ENCODE data around the gene ESPL1.

Gene ESPL1

DNA sequence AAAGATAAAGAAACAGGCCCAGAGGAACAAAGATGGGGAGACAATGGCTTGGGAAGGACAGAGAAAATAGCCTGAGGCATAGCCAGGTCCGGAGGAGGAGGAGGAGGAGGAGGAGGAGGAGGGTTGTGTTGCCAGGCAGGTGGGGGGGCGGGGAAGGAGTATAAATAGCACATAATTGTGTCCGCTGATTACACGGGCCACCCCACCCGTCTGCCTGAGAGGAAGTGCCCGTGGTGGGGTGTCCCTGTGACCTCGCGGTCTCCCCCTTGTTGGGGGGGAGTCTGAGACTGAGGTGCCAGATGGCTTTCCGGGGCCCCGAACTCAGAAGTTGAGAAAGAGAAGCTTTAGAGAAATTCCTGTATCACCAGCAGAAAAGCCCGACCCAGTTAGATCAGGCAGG is 69.9 kb downstream of the ESPL1 start:
- DNase-seq (ENCODE audit: low read depth), result no peak
- no peak overlapping the region for H3K4me3 ChIP-seq (ENCODE audit: low read depth, low read length)
- TF ChIP-seq, protein P1, sequence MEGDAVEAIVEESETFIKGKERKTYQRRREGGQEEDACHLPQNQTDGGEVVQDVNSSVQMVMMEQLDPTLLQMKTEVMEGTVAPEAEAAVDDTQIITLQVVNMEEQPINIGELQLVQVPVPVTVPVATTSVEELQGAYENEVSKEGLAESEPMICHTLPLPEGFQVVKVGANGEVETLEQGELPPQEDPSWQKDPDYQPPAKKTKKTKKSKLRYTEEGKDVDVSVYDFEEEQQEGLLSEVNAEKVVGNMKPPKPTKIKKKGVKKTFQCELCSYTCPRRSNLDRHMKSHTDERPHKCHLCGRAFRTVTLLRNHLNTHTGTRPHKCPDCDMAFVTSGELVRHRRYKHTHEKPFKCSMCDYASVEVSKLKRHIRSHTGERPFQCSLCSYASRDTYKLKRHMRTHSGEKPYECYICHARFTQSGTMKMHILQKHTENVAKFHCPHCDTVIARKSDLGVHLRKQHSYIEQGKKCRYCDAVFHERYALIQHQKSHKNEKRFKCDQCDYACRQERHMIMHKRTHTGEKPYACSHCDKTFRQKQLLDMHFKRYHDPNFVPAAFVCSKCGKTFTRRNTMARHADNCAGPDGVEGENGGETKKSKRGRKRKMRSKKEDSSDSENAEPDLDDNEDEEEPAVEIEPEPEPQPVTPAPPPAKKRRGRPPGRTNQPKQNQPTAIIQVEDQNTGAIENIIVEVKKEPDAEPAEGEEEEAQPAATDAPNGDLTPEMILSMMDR (IDR thresholded peaks at IDR 0.05; ENCODE audit: low read depth, low read length, missing control alignments), result no peak

DNA sequence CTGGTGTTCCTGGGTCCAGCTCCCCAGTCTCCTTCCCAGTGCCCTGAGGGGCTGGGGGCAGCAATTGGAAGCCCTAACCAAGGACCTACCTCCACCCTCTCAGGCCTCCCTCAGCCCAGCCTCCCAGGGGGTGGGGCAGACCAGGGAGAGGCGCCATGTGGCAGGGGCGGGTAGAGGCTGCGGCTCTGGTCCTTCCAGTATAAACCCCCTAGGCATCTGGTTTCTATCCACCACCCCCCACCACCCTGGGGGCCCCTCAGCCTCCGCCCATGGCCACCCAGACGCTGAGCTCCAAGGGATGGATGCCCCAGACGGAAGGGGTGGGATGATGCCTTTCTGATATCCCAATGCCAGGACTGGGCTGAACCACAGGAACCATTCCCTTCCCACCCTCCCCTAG is 70.8 kb downstream of the ESPL1 start:
- TF ChIP-seq, protein P1 (IDR thresholded peaks at IDR 0.05; ENCODE audit: low read depth, low read length, missing control alignments), result no peak
- H3K4me3 ChIP-seq (ENCODE audit: low read depth, low read length), result no peak overlapping the region
- DNase-seq (ENCODE audit: low read depth), result no peak

DNA sequence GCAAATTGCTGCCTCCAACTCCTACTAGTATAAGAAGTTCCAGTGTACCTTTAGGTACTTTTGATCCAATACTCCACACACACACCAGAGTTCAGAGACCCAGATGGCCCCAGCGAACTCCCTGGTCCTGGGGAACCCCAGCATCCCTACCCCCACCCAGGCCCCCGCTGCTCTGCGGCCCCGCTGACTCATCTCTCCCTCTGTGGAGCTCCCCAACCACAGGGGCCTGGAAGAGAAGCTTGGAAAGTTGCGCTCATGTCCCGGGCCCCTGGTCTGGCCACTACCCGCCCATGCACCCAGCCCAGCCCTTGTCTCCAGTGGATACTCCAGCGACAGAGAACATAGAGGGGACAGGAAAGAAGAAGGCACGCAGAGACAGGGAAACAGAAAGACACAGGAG is 72.3 kb downstream of the ESPL1 start:
- no peak overlapping the region for H3K4me3 ChIP-seq (ENCODE audit: low read depth, low read length)
- no peak for DNase-seq (ENCODE audit: low read depth)

More for the DNA sequence above, 72.3 kb downstream of the ESPL1 start:
- TF ChIP-seq, protein P1 (IDR thresholded peaks at IDR 0.05; ENCODE audit: low read depth, low read length, missing control alignments), result no peak
